Breast epithelium (tissue), 3 donors: Measurements from ENCODE around the gene BMAL1.

Experiments
- POLR2AphosphoS5 ChIP-seq, 3 donors: sonication (generic); formaldehyde crosslinking; IDR thresholded peaks; one replicate each; pipeline ENCODE4 v1.6.1; 2017; ENCODE audit warnings: antibody characterized with exemption in 3 of 3
- TF ChIP-seq, protein P1 (sequence below), 3 donors: fragments of 450-650 bp; IDR thresholded peaks; one replicate each; pipeline ENCODE4 v1.5.1; 2016 to 2017; ENCODE audit warnings: antibody characterized with exemption in 3 of 3, mild to moderate bottlenecking in 3 of 3, moderate library complexity in 3 of 3

DNA sequence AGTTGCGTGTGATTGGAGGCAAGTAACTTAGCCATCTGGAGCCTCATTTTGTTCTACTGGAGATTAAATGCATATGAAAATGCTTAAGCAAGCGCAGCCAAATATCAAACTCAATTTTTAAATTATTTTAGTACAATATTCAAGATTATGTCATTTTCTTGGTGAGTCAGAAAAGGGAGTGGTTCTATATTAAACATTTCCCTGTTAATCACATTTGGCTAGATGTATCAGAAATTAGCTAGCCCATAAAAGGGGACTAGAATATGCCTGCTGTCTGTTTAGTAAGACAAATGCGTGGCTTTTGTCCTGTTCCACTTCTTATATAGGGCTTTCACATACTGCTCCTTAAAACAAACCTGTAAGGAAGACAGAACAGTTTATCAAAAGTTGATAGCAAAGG lies 35.0 kb upstream of the BMAL1 start:
- TF ChIP-seq POLR2AphosphoS5 (IDR thresholded peaks at IDR 0.05): no peak
- TF ChIP-seq, protein P1, sequence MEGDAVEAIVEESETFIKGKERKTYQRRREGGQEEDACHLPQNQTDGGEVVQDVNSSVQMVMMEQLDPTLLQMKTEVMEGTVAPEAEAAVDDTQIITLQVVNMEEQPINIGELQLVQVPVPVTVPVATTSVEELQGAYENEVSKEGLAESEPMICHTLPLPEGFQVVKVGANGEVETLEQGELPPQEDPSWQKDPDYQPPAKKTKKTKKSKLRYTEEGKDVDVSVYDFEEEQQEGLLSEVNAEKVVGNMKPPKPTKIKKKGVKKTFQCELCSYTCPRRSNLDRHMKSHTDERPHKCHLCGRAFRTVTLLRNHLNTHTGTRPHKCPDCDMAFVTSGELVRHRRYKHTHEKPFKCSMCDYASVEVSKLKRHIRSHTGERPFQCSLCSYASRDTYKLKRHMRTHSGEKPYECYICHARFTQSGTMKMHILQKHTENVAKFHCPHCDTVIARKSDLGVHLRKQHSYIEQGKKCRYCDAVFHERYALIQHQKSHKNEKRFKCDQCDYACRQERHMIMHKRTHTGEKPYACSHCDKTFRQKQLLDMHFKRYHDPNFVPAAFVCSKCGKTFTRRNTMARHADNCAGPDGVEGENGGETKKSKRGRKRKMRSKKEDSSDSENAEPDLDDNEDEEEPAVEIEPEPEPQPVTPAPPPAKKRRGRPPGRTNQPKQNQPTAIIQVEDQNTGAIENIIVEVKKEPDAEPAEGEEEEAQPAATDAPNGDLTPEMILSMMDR (IDR thresholded peaks at IDR 0.05): no peak
